WTC11 (cell line): ENCODE data around the gene CTCF. TPM values are rescaled to one million over a fixed set of nuclear protein-coding genes. Genes with fewer than 3 reads are reported as not detected.
A peak's percentile ranks its signal among the peaks of the same experiment; 100 is the strongest.

Source experiments
- ATAC-seq: fragments of 200-7000 bp; cut with Tn5 transposase; 2 replicates; pipeline ENCODE4 v1.10.0; 2021; ENCODE audit warnings: mild to moderate bottlenecking, moderate library complexity
- CTCF ChIA-PET: fragments of 300-600 bp; sonication (Branson Sonifier 250); formaldehyde crosslinking; loops from one replicate; lab custom pipeline; 2021; ENCODE audit warnings: antibody characterized with exemption; lab: Charles Lee
- POLR2A ChIA-PET: fragments of 350-600 bp; sonication (Branson Sonifier 250); formaldehyde crosslinking; loops from one replicate; lab custom pipeline; 2021; ENCODE audit warnings: antibody characterized with exemption; lab: Charles Lee
- DNase-seq: peaks from one replicate; pipeline ENCODE4 v3.0.0; 2021; ENCODE audit warnings: low spot score
- H3K27ac Mint-ChIP-seq: 2 replicates; pipeline ENCODE4 v1.8.0; 2021; ENCODE audit warnings: mixed read lengths
- H3K27me3 Mint-ChIP-seq: 2 replicates; pipeline ENCODE4 v1.8.0; 2021; ENCODE audit warnings: low read depth, mild to moderate bottlenecking, moderate library complexity, mixed read lengths
- H3K36me3 Mint-ChIP-seq: 2 replicates; pipeline ENCODE4 v1.8.0; 2021; ENCODE audit warnings: mixed read lengths
- H3K4me1 Mint-ChIP-seq: 2 replicates; pipeline ENCODE4 v1.8.0; 2022; ENCODE audit warnings: mixed read lengths
- H3K4me3 Mint-ChIP-seq: 2 replicates; pipeline ENCODE4 v1.8.0; 2021; ENCODE audit warnings: mild to moderate bottlenecking, moderate library complexity, mixed read lengths
- H3K9me3 Mint-ChIP-seq: 2 replicates; pipeline ENCODE4 v1.8.0; 2021; ENCODE audit warnings: mixed read lengths
- ATF1 ChIP-seq: sonication (generic); formaldehyde crosslinking; IDR thresholded peaks from 2 replicates; pipeline ENCODE4 v1.8.1; 2023; ENCODE audit warnings: mild to moderate bottlenecking, moderate library complexity, missing genetic modification reagents
- CBFB ChIP-seq: sonication (generic); formaldehyde crosslinking; IDR thresholded peaks from 2 replicates; pipeline ENCODE4 v1.8.1; 2022; ENCODE audit warnings: mild to moderate bottlenecking, low read depth, missing genetic modification reagents
- CREB1 ChIP-seq: sonication (generic); formaldehyde crosslinking; IDR thresholded peaks from 2 replicates; pipeline ENCODE4 v1.8.0; 2023; ENCODE audit warnings: mild to moderate bottlenecking, missing genetic modification reagents
- FOXP1 ChIP-seq: sonication (generic); formaldehyde crosslinking; IDR thresholded peaks from 2 replicates; pipeline ENCODE4 v1.8.0; 2022; ENCODE audit warnings: missing genetic modification reagents, mild to moderate bottlenecking, moderate library complexity, borderline replicate concordance
- GABPB1 ChIP-seq: sonication (generic); formaldehyde crosslinking; IDR thresholded peaks from 2 replicates; pipeline ENCODE4 v1.8.1; 2023; ENCODE audit warnings: mild to moderate bottlenecking, missing genetic modification reagents
- JAZF1 ChIP-seq: fragments of 250-450 bp; sonication (Bioruptor Pico); IDR thresholded peaks from 2 replicates; pipeline ENCODE4 v1.9.0; 2021; ENCODE audit warnings: moderate library complexity, mild to moderate bottlenecking, inconsistent platforms
- NFATC4 ChIP-seq: fragments of 250-450 bp; sonication (Bioruptor Pico); IDR thresholded peaks from 2 replicates; pipeline ENCODE4 v1.9.0; 2021; ENCODE audit warnings: mild to moderate bottlenecking
- NR2C2 ChIP-seq: sonication (generic); formaldehyde crosslinking; IDR thresholded peaks from 2 replicates; pipeline ENCODE4 v1.8.0; 2022; ENCODE audit warnings: mild to moderate bottlenecking, missing genetic modification reagents
- OVOL2 ChIP-seq: fragments of 250-450 bp; sonication (Bioruptor Pico); IDR thresholded peaks from 2 replicates; pipeline ENCODE4 v1.9.0; 2021; ENCODE audit warnings: mild to moderate bottlenecking, borderline replicate concordance
- SMAD4 ChIP-seq: sonication (generic); formaldehyde crosslinking; IDR thresholded peaks from 2 replicates; pipeline ENCODE4 v1.8.0; 2022; ENCODE audit warnings: mild to moderate bottlenecking, missing genetic modification reagents
- TEAD1 ChIP-seq: sonication (generic); formaldehyde crosslinking; IDR thresholded peaks from 2 replicates; pipeline ENCODE4 v1.8.0; 2022; ENCODE audit warnings: mild to moderate bottlenecking, missing genetic modification reagents
- ZBTB21 ChIP-seq: sonication (generic); formaldehyde crosslinking; IDR thresholded peaks from 2 replicates; pipeline ENCODE4 v1.8.1; 2023; ENCODE audit warnings: mild to moderate bottlenecking, missing genetic modification reagents, borderline replicate concordance
- ZNF121 ChIP-seq: sonication (generic); formaldehyde crosslinking; IDR thresholded peaks from 2 replicates; pipeline ENCODE4 v1.8.0; 2023; ENCODE audit warnings: missing genetic modification reagents
- ZNF232 ChIP-seq: sonication (generic); formaldehyde crosslinking; IDR thresholded peaks from 2 replicates; pipeline ENCODE4 v1.8.0; 2022; ENCODE audit warnings: mild to moderate bottlenecking, missing genetic modification reagents
- total RNA-seq: library from RNA; stranded (reverse); gene quantifications from 3 replicates; pipeline ENCODE4 v1.2.3, GENCODE V29; 2021
- TF ChIP-seq, protein P1 (sequence below): fragments of 250-450 bp; sonication (Bioruptor Pico); IDR thresholded peaks from 2 replicates; pipeline ENCODE4 v2.1.2; 2022; ENCODE audit warnings: mild to moderate bottlenecking, moderate library complexity
- TF ChIP-seq, protein P2 (sequence below): sonication (generic); formaldehyde crosslinking; IDR thresholded peaks from 2 replicates; pipeline ENCODE4 v1.8.1; 2022; ENCODE audit warnings: low read depth, missing genetic modification reagents, borderline replicate concordance
- TF ChIP-seq, protein P3 (sequence below): sonication (generic); formaldehyde crosslinking; IDR thresholded peaks from 2 replicates; pipeline ENCODE4 v1.8.0; 2022; ENCODE audit warnings: mild to moderate bottlenecking, missing genetic modification reagents

The CTCF gene
- total RNA-seq, 1 experiment from 2014 or later, result 55.4 TPM

DNA sequence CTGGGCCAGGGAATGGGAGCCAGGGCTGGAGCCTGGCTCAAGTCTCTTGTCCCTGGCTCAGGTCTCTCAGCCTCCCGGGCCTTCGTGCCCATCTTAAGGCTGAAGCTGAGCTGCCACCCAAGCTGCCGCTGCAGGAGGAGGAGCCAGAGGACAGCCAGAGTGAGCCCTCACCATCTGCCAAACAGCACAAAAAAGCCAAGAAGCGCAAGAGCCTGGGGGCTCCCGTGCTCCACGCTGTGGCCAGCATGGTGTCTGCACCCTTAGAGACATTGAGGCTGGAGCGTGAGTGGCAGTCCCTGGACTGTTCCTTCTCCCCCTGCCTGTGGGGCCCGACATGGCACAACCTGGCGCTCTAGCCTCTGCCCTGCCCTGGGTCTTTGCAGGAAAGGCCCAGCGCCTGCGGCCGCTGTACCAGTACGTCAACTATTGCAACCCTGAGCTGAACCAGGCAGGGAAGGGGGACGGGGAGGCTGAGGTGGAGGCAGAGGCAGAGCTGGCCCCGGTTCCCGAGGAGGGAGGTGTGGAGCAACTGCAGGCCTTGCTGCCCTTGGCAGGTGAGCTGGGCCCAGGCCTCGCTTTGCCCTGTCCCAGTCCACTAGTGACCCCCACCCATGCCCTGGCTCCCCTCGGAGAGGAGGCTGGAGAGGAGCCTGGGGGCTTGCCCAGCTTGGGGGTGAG is 105.6 kb downstream of the CTCF start:
- ChIA-PET POLR2A (no interaction called here), CTCF (interaction anchor here (0.6 to 10.3 kb wide), 23 partner anchors 15 to 383 kb away, joined by 3 to 137 read pairs (median 4); partner anchors contain the start of genes ATP6V0D1, CARMIL2, CENPT and GFOD2)
- no peak overlapping the region for H3K27ac Mint-ChIP-seq
- peak; percentile 82 for DNase-seq
- ATAC-seq, result peak; percentile 66
- no peaks in the 10 kb centered on the region for H3K9me3 Mint-ChIP-seq
- H3K36me3 Mint-ChIP-seq, result no peaks in the 10 kb centered on the region
- no peak for TF ChIP-seq TEAD1
- TF ChIP-seq GABPB1 (CRISPR knock-in tag), result peak; percentile 34; the same call in 1 of the 2 replicates
- H3K27me3 Mint-ChIP-seq, result peaks cover 6% of the 10 kb centered on the region
- H3K4me3 Mint-ChIP-seq, result peak overlapping the region; percentile 84; the same call in 1 of the 2 replicates
- H3K4me1 Mint-ChIP-seq, result peaks cover 11% of the 10 kb centered on the region

DNA sequence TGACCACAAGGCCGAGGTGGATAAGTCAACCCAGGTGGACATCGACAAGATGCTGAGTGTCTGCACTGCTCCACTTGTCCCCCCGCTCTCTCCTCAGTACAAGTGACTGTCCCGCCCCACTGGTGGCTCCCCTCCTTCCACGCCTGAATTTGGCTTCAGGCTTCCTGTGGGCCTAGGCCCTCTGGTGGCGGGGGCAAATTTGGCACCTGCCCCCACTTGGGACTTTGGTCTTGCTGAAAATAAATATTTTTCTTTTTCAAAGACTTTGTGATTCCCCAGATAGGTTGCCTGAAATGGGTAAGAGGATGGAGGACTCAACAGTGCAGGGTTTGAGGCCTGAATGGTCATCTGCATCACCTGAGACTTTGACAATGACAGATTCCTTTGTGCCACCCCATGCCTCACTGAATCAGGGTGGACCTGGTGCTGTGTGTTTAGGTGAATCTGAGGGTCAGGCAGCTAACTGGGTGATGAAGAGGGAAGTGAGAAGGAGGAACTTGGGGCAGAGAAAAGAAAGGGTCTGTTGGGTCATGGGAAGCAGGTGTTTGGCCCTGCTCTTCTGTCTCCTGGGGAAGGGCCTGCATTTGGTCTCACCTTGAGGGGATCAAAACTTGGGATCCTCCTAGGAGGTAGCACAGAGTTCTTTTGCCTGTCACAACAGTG is 106.3 kb downstream of the CTCF start:
- ATAC-seq, result no peak
- POLR2A ChIA-PET, result no interaction called here
- no peak overlapping the region for H3K27ac Mint-ChIP-seq

DNA sequence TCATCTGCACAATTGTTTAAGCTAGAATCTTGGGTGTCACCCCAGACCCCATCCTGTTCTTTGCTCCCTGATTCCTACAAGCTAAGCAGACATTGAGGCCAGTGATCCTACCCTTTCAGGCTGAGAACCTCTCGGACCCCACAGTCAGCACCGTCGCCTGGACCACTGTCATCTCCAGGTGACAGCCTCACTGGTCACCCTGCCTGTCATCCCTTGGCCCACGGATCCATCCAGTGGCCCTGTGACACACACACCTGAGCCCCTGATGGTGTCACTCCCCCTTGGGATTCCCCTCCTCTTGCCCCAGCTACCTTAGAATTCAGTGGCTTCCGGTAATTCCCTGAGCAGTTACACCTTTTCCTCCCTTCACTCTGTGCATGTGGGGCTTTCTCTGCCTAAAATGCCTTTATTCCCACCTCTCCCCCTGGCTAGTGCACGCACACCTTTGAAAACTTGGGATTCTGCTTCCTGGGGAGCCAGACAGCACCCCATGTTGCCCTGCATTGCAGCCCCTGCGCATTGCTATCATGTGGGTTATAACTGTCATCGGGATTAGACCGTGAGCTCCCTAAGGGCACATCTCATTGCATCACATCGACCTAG is 107.3 kb downstream of the CTCF start:
- CTCF ChIA-PET, result interaction anchor here (5.2 kb wide), 1 partner anchor 147 kb away, joined by 92 read pairs; no protein-coding TSS in a partner anchor
- no peak overlapping the region for H3K4me3 Mint-ChIP-seq
- POLR2A ChIA-PET, result no interaction called here
- H3K9me3 Mint-ChIP-seq, result no peaks in the 10 kb centered on the region
- H3K36me3 Mint-ChIP-seq, result no peaks in the 10 kb centered on the region
- no peak overlapping the region; the same call in 1 of the 2 replicates for H3K27ac Mint-ChIP-seq
- H3K4me1 Mint-ChIP-seq, result peaks cover 8% of the 10 kb centered on the region
- TF ChIP-seq JAZF1, result no peak
- no peak for TF ChIP-seq FOXP1 (CRISPR knock-in tag)
- no peak for TF ChIP-seq NFATC4
- TF ChIP-seq, protein P1, sequence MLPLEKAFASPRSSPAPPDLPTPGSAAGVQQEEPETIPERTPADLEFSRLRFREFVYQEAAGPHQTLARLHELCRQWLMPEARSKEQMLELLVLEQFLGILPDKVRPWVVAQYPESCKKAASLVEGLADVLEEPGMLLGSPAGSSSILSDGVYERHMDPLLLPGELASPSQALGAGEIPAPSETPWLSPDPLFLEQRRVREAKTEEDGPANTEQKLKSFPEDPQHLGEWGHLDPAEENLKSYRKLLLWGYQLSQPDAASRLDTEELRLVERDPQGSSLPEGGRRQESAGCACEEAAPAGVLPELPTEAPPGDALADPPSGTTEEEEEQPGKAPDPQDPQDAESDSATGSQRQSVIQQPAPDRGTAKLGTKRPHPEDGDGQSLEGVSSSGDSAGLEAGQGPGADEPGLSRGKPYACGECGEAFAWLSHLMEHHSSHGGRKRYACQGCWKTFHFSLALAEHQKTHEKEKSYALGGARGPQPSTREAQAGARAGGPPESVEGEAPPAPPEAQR (CRISPR knock-in tag), result no peak
- TF ChIP-seq, protein P2, sequence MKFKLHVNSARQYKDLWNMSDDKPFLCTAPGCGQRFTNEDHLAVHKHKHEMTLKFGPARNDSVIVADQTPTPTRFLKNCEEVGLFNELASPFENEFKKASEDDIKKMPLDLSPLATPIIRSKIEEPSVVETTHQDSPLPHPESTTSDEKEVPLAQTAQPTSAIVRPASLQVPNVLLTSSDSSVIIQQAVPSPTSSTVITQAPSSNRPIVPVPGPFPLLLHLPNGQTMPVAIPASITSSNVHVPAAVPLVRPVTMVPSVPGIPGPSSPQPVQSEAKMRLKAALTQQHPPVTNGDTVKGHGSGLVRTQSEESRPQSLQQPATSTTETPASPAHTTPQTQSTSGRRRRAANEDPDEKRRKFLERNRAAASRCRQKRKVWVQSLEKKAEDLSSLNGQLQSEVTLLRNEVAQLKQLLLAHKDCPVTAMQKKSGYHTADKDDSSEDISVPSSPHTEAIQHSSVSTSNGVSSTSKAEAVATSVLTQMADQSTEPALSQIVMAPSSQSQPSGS, result no peak
- TF ChIP-seq CREB1, result no peak
- no peak for TF ChIP-seq ZNF121 (CRISPR knock-in tag)
- TF ChIP-seq OVOL2 (CRISPR knock-in tag), result no peak
- no peak for TF ChIP-seq SMAD4 (CRISPR knock-in tag)
- no peak for ATAC-seq
- peaks cover 3% of the 10 kb centered on the region for H3K27me3 Mint-ChIP-seq
- DNase-seq, result no peak

More for the DNA sequence above, 106.3 kb downstream of the CTCF start:
- peaks cover 11% of the 10 kb centered on the region for H3K4me1 Mint-ChIP-seq
- TF ChIP-seq NR2C2 (CRISPR knock-in tag), result no peak
- TF ChIP-seq TEAD1, result no peak
- TF ChIP-seq, protein P3, sequence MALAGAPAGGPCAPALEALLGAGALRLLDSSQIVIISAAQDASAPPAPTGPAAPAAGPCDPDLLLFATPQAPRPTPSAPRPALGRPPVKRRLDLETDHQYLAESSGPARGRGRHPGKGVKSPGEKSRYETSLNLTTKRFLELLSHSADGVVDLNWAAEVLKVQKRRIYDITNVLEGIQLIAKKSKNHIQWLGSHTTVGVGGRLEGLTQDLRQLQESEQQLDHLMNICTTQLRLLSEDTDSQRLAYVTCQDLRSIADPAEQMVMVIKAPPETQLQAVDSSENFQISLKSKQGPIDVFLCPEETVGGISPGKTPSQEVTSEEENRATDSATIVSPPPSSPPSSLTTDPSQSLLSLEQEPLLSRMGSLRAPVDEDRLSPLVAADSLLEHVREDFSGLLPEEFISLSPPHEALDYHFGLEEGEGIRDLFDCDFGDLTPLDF, result no peak
- TF ChIP-seq CREB1, result no peak
- TF ChIP-seq ZBTB21, result no peak
- no peak for TF ChIP-seq ATF1
- TF ChIP-seq ZNF232 (CRISPR knock-in tag), result no peak
- TF ChIP-seq CBFB, result no peak
- H3K4me3 Mint-ChIP-seq, result no peak overlapping the region
- no peak for DNase-seq
- peaks cover 6% of the 10 kb centered on the region for H3K27me3 Mint-ChIP-seq
- CTCF ChIA-PET, result interaction anchor here (0.6 to 10.3 kb wide), 14 partner anchors 15 to 220 kb away, joined by 3 to 137 read pairs (median 5); partner anchors contain the start of genes CENPT, GFOD2, RANBP10 and TSNAXIP1
- no peaks in the 10 kb centered on the region for H3K36me3 Mint-ChIP-seq
- H3K9me3 Mint-ChIP-seq, result no peaks in the 10 kb centered on the region
